HG02870 (cell line): ENCODE results near the gene TRPM2.

Experiments
- ATAC-seq: cut with Tn5 transposase; IDR thresholded peaks from one replicate; pipeline ENCODE4 v1.9.1; 2021; ENCODE audit warnings: mild to moderate bottlenecking, moderate library complexity; ENCODE audit not compliant: unreplicated experiment

TRPM2 gene

DNA sequence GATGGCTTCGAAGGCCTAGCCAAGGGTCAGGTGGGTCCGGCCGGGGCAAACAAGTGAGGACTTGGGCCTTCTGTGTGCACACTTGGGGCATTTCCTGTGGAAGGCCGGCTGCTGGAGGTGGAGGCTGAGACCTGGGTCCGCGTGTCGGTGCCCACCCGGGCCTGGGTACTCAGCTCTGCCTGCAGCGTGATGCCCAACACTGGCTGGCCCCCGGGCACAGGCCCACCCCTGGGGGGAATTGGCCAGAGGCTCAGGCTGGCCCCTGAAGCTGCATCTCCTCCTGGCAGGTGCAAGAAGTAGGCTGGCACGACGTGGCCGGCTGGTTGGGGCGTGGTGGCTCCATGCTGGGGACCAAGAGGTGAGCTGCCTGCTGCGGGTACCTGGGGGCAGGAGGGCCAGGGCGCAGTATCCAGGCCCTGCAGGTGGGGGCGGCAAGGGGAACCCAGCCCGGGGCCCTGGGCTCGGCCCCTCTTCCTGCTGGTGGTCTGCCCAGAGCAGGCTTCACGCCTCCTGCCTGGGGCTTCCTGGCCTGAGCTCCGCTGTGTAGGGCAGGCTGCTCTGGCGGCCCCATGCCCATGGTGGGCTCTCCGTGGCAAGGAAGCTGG lies 31.5 kb upstream of the TRPM2 start:
- ATAC-seq: no peak

DNA sequence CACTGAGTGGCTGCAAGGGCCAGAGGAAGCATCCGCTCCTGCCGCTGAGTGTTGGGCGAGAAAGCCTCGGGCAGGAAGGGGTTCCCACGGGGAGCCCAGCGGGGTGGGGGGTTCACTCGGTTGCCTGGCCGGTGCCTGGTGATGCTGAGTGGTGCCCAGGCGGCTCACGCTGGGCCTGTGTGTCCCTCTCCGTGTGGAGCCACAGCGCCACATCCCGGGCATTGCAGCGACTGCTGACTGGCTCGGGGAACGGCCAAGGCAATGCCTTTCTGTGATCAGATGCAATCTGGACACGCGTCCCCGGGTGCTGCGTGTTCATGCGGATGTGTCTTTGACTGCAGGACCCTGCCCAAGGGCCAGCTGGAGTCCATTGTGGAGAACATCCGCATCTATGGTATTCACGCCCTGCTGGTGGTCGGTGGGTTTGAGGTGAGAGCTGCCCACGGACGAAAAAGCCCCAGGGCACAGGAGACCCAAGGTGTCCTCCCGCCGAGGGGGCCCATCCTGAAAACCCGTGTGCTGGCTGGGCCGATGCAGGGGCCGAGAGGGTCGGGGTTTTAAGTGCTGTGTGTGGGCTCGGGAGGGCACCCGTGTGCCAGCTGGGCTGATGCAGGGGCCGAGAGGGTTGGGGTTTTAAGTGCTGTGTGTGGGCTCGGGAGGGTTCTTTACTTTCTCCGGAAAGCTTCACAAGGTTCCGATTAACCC lies 30.6 kb upstream of the TRPM2 start:
- no peak for ATAC-seq

DNA sequence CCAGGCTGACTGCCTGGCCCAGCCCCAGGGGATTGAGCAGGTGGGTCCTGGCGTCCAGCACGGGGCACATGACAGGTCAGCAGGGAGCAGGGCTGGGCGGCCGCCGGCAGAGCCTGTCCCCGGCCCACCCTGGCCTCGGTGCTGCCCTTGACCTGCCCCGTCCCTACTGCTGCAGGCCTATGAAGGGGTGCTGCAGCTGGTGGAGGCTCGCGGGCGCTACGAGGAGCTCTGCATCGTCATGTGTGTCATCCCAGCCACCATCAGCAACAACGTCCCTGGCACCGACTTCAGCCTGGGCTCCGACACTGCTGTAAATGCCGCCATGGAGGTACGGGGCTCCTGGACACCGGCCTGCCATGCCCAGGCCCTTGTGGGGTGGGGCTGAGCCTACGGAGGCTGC lies 29.8 kb upstream of the TRPM2 start:
- no peak for ATAC-seq

DNA sequence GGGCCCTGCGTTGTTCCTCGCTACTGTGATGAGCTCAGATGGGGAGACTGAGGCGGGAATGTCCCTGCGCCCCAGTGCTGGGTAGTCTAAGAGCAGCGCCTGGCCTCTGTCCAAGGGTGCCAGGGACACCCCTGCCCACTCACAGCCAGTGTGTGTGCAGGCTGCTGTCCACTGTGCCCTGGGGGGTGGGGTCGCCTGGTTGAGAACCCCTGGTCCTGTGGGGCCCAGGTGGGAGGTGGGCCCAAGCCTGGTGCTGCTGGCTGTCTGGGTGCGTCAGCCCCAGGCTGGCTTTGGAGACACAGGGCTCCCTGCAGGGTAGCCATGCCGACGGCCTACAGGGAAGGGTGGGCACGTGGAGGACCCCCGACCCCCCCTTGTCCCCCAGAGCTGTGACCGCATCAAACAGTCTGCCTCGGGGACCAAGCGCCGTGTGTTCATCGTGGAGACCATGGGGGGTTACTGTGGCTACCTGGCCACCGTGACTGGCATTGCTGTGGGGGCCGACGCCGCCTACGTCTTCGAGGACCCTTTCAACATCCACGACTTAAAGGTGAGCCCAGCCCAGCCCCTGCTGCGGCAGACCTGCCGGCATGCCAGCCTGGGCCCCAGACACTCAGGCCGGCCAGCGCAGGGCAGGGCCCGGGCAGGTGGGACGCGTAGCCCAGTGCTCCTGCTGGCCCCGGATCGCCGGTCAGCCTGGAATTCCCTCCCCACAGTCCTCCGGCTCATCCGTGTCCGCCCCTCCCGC lies 29.1 kb upstream of the TRPM2 start:
- no peak for ATAC-seq

DNA sequence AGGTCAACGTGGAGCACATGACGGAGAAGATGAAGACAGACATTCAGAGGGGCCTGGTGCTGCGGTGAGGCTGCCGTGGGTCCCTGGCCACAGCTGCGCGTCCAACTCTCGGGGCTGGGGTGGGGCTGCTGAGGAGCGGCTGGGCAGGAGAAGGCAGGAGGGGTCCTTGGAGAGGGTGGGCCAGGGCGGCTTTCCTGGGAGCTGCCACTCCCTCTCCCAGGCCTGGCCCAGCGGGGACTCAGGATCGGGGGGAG lies 28.6 kb upstream of the TRPM2 start:
- no peak for ATAC-seq

DNA sequence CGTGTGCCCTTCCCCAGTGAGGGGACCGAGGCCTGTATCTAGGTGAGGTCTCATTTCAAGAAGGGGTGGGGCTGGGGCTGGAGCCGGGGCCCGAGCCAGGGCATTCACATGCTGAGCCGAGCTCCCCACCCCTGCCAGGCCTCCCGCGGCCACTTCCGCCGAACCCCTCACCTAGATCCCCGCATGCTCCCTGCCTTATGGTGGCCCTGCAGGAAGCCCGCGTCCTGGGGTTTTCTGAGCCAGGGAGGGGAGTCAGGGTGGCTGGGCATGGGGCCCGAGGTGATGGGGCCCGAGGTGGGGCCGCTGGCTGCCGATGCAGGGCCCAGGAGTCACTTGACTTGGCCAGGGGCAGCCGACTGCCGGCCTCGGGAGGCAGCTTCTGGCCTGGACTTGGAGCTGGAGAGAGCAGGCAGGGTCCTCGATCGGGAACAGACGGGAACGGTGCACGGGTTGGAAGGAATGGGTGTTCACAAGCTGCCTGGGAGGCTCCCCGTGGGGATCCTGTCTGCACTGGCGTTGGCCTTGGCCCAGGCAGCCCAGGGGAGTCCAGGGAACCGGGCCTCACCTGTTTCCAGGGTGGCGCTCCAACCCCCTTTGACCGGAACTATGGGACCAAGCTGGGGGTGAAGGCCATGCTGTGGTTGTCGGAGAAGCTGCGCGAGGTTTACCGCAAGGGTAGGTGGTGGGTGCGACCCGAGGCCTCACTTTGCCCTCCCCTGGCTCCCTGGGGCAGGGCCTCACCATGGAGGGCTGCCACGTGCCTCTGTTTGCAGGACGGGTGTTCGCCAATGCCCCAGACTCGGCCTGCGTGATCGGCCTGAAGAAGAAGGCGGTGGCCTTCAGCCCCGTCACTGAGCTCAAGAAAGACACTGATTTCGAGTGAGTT lies 27.8 kb upstream of the TRPM2 start:
- ATAC-seq: no peak

DNA sequence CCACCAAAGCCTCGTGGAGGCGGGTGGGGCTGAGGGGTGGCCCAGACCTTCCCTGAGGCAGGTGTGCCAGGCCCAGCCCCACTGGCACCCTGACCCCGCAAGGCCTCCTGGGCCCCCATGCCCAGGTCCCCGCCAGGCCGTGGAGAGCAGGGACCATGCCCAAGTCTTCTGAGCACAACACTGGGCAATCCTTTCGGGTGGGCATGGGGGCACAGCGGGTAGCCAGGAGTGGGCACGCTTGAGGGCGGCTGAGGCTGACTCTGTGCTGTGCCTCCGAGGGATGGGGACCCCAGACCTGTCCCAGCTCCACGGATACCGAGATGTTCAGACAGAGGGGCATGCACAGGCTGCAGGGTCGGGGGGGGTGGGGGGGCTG lies 27.2 kb upstream of the TRPM2 start:
- no peak for ATAC-seq

DNA sequence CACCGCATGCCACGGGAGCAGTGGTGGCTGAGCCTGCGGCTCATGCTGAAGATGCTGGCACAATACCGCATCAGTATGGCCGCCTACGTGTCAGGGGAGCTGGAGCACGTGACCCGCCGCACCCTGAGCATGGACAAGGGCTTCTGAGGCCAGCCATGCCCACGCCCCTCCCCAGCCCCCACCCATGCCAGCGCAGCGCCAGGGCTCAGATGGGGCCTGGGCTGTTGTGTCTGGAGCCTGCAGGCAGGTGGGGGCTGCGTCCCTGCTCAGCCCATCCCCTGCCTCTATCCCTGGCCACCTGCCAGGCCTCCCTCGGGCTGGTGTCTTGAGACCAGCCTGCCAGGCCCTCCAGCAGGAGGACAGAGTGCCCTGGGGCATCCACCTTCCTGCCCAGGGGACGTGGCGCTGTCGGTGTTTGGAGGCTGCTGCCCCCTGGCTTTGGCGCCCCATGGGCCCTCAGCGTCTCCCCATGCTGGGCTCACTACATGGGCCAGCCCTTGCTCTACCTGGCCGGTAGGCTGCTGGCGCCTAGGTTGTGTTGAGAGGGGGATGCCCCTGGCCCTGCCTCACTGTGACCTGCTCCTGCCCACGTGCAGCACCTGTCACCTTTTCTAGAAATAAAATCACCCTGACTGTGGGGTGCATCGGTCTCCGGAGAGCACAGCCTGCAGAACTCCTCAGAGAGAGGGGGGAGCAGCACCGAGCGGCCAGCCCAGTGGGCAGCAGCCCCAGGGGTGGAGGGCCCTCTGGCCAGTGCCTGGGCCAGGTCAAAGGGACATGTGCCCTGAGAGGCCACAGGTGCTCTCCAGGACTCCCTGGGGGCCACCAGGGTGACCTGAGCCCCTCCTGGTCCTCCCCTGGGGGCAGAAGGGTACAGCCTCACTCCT lies 26.5 kb upstream of the TRPM2 start:
- ATAC-seq: no peak

DNA sequence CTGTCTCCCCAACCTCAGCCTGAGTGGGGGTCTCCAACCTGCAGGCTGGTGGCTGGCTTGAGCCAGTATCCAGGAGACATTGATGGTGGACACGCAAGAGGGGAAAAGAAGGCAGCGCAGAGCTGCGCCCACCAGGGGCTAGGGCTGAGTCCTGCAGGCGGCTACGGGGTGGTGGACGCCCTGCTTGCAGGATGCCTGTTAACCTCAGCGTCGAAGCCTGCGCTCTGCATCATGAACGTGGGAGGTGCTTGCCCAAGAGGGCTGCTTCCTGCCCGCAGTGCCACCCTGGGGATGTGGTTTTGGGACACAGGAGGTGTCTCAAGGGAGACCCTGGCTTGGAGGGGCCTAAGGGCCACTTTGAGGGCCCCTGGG lies 25.8 kb upstream of the TRPM2 start:
- no peak for ATAC-seq

DNA sequence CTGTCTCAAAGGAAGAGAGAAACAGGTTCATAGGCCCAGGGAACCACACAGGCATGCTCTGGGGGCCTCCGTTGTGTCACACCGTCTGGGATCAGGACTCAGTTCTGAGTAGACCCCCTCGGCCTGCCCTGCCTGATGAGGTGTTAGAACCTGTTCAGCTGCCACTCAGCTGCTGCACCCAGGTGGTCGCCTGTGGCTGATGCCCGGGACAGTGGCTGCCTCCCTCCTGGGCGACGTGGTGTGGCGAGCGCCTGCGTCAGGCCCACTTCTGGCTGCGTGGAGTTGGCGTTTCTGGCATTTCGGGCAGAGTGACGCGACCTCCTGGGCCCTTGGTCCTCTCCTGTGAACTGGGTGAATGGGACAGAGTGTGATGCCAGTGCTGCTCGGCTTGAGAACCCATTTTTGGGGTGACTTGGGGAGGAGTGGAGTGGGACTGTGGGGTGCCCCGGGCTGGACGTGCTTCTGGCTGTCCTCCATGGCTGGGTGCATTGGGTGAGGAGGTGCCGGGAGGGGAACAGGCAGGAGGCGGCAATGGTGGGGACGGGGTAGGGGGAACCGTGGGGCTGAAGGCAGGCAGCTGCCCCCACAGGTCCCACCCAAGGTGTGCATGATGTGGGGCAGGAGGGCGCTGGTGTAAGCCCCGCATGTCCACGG lies 25.1 kb upstream of the TRPM2 start:
- ATAC-seq: no peak

DNA sequence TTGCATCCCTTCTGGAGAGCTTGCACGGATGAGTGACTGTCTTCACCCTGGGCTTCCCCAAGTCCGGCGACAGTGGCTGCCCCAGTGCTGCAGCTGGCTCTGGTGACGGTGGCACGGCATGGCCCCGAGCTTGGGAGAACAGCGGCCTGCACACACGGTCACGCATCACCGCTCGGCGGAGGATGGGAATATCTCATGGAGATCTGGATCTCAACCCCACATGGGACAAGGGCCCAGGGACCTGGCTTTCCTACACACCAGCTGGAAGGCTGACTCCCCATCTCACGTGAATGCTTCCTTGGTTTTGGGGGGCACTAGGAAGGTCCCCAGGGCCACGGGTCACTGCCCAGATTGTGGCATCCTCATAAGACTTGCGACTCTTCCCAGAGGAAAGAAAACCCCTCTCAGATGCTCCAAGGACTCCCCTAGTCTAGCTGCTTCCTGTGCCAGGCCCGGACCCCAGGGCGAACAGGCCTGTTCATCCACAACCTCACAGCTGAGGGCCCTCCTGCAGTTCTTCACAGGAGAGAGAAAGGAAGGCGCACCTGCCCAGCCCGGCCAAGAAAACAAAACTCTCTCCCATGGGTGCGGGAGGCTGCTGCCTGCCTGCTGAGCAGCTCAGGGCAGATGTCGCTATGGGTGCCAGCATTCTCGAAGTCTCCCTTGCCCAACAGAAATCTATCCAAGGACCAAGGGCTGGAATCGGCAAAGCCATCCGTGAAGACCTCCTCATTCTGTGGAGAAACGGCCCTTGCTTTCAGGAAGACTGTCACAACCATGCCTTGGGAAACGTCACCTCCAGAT lies 24.1 kb upstream of the TRPM2 start:
- ATAC-seq: no peak

DNA sequence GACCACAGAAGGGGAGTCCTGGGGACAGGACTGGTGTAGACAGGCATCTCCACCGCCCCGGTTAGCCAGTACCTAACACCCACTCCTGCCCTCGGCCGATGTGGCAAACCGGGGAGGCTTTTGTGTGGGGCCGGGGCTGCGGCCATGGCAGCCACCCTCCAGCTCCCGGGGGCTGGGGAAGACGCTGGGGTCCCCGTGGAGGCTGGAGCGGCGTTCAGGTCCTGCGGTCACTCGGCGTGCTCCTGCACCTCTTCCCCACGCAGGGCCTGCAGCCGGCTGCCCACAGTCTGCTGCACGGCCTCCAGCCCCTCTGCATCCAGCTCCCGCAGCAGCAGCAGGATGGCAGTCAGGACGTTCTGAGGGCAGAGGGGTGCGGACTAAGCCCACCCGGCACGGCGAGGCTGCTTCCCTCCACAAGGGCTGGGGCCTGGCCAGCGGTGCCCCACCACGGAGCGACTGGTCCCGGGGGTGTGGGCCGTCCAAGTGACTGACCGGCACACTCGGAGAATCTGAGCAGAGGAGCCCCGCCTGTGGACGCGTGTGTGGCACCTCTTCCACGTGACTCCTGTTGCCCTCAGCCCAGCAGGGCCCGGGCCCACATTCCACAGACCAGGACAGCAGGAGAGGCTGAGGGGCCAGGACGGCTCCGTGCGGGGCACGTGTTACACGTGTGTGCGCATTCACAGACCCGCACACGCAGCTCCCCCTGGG lies 23.3 kb upstream of the TRPM2 start:
- no peak for ATAC-seq

DNA sequence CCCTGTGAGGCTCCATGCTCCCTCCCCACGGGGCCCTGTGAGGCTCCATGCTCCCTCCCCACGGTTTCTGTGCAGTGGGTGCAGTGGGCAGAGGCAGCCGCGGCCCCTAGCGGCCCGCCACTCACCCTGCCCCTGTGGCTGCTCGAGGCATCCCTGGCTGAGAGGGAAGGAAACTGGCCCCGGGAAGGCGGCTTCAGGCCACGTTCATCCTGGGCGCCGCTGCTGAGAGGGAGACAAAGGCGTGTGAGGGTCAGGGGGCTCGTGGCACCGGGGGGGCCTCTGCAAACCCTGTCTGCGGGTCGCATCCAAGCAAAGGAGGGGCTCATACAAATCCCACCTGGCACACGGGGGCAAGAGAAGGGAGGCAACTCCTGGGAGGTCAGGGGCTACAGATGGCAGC lies 22.7 kb upstream of the TRPM2 start:
- no peak for ATAC-seq

DNA sequence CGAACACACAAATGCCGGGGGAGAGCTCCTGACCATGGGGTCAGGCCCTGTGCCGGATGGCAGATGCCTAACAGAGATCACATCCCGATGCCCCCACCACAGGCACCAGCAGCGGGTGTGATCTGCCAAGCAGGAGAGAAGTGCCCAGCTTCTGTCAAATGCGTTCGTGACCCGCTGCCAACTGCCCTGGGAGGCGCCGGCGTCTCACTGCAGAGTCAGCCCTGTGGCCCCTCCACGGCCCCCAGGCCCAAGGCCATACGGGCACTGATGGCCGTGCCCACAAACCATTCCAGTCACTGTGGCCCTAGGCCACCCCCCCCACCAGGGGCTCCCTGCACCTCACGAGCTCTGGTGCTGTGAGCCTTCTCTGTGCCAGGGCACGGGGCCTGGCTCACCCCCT lies 22.2 kb upstream of the TRPM2 start:
- ATAC-seq: no peak

DNA sequence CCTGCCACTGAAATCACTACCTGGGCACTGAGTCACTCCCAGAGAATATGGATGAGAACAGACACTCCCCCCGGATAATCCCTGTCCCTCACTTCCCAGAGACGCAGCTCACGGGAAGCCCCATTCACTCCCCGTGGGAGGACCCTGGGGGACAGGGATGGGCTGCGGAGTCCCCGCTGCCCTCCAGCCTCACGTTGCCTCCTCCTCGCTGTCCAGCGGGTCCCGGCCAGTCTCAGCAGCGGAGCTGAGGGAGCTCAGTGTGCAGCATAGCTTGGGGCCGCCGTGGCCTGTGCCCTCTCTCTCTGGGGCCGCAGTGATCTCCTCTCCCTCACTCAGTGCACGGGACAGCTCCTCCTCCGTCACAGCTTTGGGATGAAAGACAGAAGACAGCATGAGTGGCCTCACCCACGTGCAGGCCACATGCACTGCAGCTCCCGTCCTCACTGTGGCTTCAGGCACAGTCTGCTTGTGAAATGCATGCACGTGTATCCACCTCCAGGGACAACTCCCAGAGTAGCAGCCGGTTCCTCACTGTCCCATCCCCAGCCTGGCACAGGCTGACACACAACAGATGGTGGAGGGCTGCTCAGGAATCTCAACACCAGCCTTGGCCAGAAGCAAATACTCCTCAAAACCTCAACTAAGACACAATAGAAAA lies 21.6 kb upstream of the TRPM2 start:
- ATAC-seq: no peak

DNA sequence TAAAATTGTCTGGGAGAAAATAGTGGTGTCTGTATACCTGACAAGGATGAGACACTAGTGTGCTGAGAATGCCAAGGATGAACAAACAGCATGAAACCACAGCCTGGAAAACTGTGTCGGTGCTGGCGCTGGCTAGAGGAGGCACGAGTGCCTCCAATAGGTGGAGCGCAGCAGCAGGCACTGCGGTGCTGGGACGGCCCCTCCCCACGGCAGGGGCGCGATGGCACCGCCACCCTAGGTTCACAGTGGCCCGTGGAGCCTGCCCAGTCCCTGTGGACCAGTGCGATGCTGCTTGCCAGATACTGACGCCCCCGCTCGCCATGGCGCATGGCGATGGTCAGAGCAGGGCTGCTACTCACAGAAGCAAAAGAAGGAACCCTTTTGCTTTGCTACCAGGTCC lies 21.0 kb upstream of the TRPM2 start:
- ATAC-seq: no peak

DNA sequence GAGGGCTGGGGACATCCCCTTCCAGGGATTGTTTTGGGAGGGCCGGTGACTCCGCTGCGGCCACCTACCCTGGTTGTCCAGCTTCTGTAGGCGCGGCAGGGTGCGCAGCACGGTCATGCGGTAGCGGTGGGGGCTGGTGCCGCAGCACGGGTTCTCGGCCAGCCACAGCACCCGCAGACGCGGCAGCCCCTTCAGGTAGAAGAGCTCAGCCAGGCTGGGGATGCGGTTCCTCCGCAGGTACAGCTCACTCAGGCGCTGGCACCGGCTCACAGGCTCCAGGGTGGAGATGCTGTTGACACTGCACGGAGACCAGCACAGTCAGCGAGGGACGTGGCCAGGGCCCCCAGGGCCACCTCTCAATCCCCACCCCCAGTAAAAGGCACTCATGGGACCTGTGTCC lies 20.5 kb upstream of the TRPM2 start:
- ATAC-seq: no peak
